NCI-H1105 treated with DMSO at 0.1 percent for 48 hours (cell line): Measurements from ENCODE around the gene FEZF2.

Experiments
- DNase-seq: peaks from one replicate; lab custom pipeline; 2025; lab: John Stamatoyannopoulos, UW

The FEZF2 gene

GRCh38 chr3:62329971-62330370 lies 43.4 kb downstream of the FEZF2 start:
- DNase-seq = peak; percentile 17

GRCh38 chr3:62325896-62326295 lies 47.5 kb downstream of the FEZF2 start:
- no peak for DNase-seq

DNA sequence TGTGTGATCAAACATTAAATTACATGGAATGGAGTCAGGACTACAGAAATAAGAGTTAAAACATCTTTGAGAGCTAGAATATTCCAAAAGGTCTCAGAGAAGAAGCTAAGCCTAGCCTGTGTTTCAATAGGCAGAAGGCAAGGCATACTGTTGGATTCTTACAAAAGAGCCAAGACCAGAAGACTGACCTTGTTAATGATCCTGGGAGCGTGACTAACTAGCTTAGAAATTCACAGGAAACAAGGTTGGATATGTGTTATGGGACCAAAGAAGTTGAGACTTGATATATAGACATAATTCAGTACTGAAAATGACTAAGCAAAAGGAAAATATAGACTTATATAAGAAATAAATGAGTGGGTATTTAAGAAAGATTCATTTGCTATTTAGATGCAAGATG lies 50.1 kb downstream of the FEZF2 start:
- no peak for DNase-seq
